Activated CD4-positive, alpha-beta memory T cell treated with anti-CD3 and anti-CD28 coated beads, Interleukin-2, amount 10 ng/mL, durations not matched to agents 7 days and 5 days (primary cell): ENCODE results near the gene C6orf163. TPM values are rescaled to one million over a fixed set of nuclear protein-coding genes. Genes with fewer than 3 reads are reported as not detected.
A peak's percentile ranks its signal among the peaks of the same experiment; 100 is the strongest.

Experiments used
- CTCF ChIA-PET: fragments of 350-600 bp; sonication (Branson Sonifier 250); formaldehyde crosslinking; loops from one replicate; lab custom pipeline; 2021; ENCODE audit warnings: antibody characterized with exemption, inconsistent platforms; lab: Charles Lee
- POLR2A ChIA-PET: fragments of 350-600 bp; sonication (Branson Sonifier 250); formaldehyde crosslinking; loops from one replicate; lab custom pipeline; 2021; ENCODE audit warnings: antibody characterized with exemption; lab: Charles Lee
- DNase-seq: peaks from one replicate; pipeline ENCODE4 v3.0.0-alpha.2; 2020
- H3K27ac Mint-ChIP-seq: one replicate; pipeline ENCODE4 v1.8.0; 2021; ENCODE audit warnings: mild to moderate bottlenecking, mixed read lengths
- H3K27me3 Mint-ChIP-seq: one replicate; pipeline ENCODE4 v1.8.0; 2021; ENCODE audit warnings: mixed read lengths
- H3K36me3 Mint-ChIP-seq: one replicate; pipeline ENCODE4 v1.8.0; 2021; ENCODE audit warnings: low read depth, mixed read lengths
- H3K4me1 Mint-ChIP-seq: one replicate; pipeline ENCODE4 v1.8.0; 2021; ENCODE audit warnings: mixed read lengths
- H3K4me3 Mint-ChIP-seq: one replicate; pipeline ENCODE4 v1.8.0; 2021; ENCODE audit warnings: mild to moderate bottlenecking, mixed read lengths
- H3K9me3 Mint-ChIP-seq: one replicate; pipeline ENCODE4 v1.8.0; 2021; ENCODE audit warnings: mixed read lengths
- total RNA-seq, 2 experiments: library from RNA; stranded (reverse); gene quantifications; one replicate each; pipeline ENCODE4 v1.2.3, GENCODE V29; 2021

The C6orf163 gene
- total RNA-seq, 2 experiments from 2014 or later: 0.86 to 1.4 TPM

GRCh38 chr6:87366072-87366827 lies 21.6 kb downstream of the C6orf163 start:
- H3K27ac Mint-ChIP-seq: no peak overlapping the region
- no peak overlapping the region for H3K4me3 Mint-ChIP-seq
- H3K4me1 Mint-ChIP-seq: no peaks in the 10 kb centered on the region
- no peaks in the 10 kb centered on the region for H3K27me3 Mint-ChIP-seq
- no peaks in the 10 kb centered on the region for H3K36me3 Mint-ChIP-seq
- no peak for DNase-seq
- POLR2A ChIA-PET: no interaction called here
- peaks cover 3% of the 10 kb centered on the region for H3K9me3 Mint-ChIP-seq
- CTCF ChIA-PET: no interaction called here

GRCh38 chr6:87366899-87367298 lies 22.3 kb downstream of the C6orf163 start:
- POLR2A ChIA-PET: no interaction called here
- no peak for DNase-seq
- Mint-ChIP-seq H3K36me3 (no peaks in the 10 kb centered on the region), H3K27me3 (no peaks in the 10 kb centered on the region), H3K27ac (no peak overlapping the region), H3K4me1 (no peaks in the 10 kb centered on the region), H3K9me3 (peaks cover 3% of the 10 kb centered on the region), H3K4me3 (no peak overlapping the region)
- CTCF ChIA-PET: no interaction called here

- Mint-ChIP-seq H3K36me3 (no peaks in the 10 kb centered on the region), H3K27ac (no peak overlapping the region), H3K4me3 (no peak overlapping the region), H3K27me3 (no peaks in the 10 kb centered on the region), H3K4me1 (no peaks in the 10 kb centered on the region), H3K9me3 (no peaks in the 10 kb centered on the region)
- ChIA-PET CTCF (no interaction called here), POLR2A (no interaction called here)
- DNase-seq: no peak
Observed at GRCh38 chr6:87373377-87373776, 28.8 kb downstream of the C6orf163 start.

GRCh38 chr6:87375315-87375714 lies 30.7 kb downstream of the C6orf163 start:
- no peaks in the 10 kb centered on the region for H3K4me1 Mint-ChIP-seq
- H3K27ac Mint-ChIP-seq: no peak overlapping the region
- CTCF ChIA-PET: no interaction called here
- H3K36me3 Mint-ChIP-seq: no peaks in the 10 kb centered on the region
- no peaks in the 10 kb centered on the region for H3K9me3 Mint-ChIP-seq
- no peak overlapping the region for H3K4me3 Mint-ChIP-seq
- DNase-seq: no peak
- POLR2A ChIA-PET: no interaction called here
- no peaks in the 10 kb centered on the region for H3K27me3 Mint-ChIP-seq

- Mint-ChIP-seq H3K4me1 (no peaks in the 10 kb centered on the region), H3K9me3 (no peaks in the 10 kb centered on the region), H3K36me3 (no peaks in the 10 kb centered on the region), H3K27me3 (no peaks in the 10 kb centered on the region), H3K4me3 (no peak overlapping the region), H3K27ac (no peak overlapping the region)
- ChIA-PET CTCF (no interaction called here), POLR2A (no interaction called here)
- DNase-seq: no peak
Observed at GRCh38 chr6:87376643-87377042, 32.0 kb downstream of the C6orf163 start.

GRCh38 chr6:87378947-87379346 lies 34.3 kb downstream of the C6orf163 start:
- DNase-seq: no peak
- Mint-ChIP-seq H3K27ac (no peak overlapping the region), H3K36me3 (no peaks in the 10 kb centered on the region), H3K4me3 (no peak overlapping the region), H3K27me3 (no peaks in the 10 kb centered on the region), H3K4me1 (no peaks in the 10 kb centered on the region), H3K9me3 (no peaks in the 10 kb centered on the region)
- ChIA-PET POLR2A (no interaction called here), CTCF (interaction anchor here (1.5 kb wide), 1 partner anchor 10 kb away, joined by 4 read pairs; no protein-coding TSS in a partner anchor)

- Mint-ChIP-seq H3K27ac (no peak overlapping the region), H3K4me3 (no peak overlapping the region), H3K9me3 (no peaks in the 10 kb centered on the region), H3K27me3 (no peaks in the 10 kb centered on the region), H3K4me1 (no peaks in the 10 kb centered on the region), H3K36me3 (no peaks in the 10 kb centered on the region)
- no peak for DNase-seq
- ChIA-PET CTCF (no interaction called here), POLR2A (no interaction called here)
Observed at GRCh38 chr6:87382861-87383260, 38.2 kb downstream of the C6orf163 start.

- Mint-ChIP-seq H3K9me3 (no peaks in the 10 kb centered on the region), H3K4me1 (no peaks in the 10 kb centered on the region), H3K27ac (no peak overlapping the region), H3K27me3 (no peaks in the 10 kb centered on the region), H3K4me3 (no peak overlapping the region), H3K36me3 (no peaks in the 10 kb centered on the region)
- DNase-seq: no peak
- ChIA-PET CTCF (no interaction called here), POLR2A (no interaction called here)
Observed at GRCh38 chr6:87384038-87384437, 39.4 kb downstream of the C6orf163 start.

GRCh38 chr6:87384449-87384848 lies 39.8 kb downstream of the C6orf163 start:
- no peak overlapping the region for H3K4me3 Mint-ChIP-seq
- CTCF ChIA-PET: interaction anchor here (0.6 kb wide), 1 partner anchor 10 kb away, joined by 3 read pairs; no protein-coding TSS in a partner anchor
- no peak overlapping the region for H3K27ac Mint-ChIP-seq
- POLR2A ChIA-PET: no interaction called here
- no peaks in the 10 kb centered on the region for H3K27me3 Mint-ChIP-seq
- no peak for DNase-seq
- no peaks in the 10 kb centered on the region for H3K4me1 Mint-ChIP-seq
- H3K9me3 Mint-ChIP-seq: no peaks in the 10 kb centered on the region
- no peaks in the 10 kb centered on the region for H3K36me3 Mint-ChIP-seq

GRCh38 chr6:87391334-87391733 lies 46.7 kb downstream of the C6orf163 start:
- Mint-ChIP-seq H3K27ac (no peak overlapping the region), H3K36me3 (no peaks in the 10 kb centered on the region), H3K9me3 (no peaks in the 10 kb centered on the region), H3K4me3 (no peak overlapping the region), H3K27me3 (no peaks in the 10 kb centered on the region), H3K4me1 (peaks cover 1% of the 10 kb centered on the region)
- ChIA-PET POLR2A (no interaction called here), CTCF (interaction anchor here (1.3 kb wide), 1 partner anchor 1480 kb away, joined by 4 read pairs; no protein-coding TSS in a partner anchor)
- DNase-seq: no peak

GRCh38 chr6:87393026-87393622 lies 48.5 kb downstream of the C6orf163 start:
- no peaks in the 10 kb centered on the region for H3K9me3 Mint-ChIP-seq
- no peak overlapping the region for H3K27ac Mint-ChIP-seq
- no peaks in the 10 kb centered on the region for H3K27me3 Mint-ChIP-seq
- CTCF ChIA-PET: interaction anchor here (0.6 to 1.6 kb wide), 15 partner anchors 10 to 1479 kb away, joined by 3 to 19 read pairs (median 3); partner anchors contain the start of gene CFAP206
- peaks cover 1% of the 10 kb centered on the region for H3K4me1 Mint-ChIP-seq
- DNase-seq: peak; percentile 37
- no peak overlapping the region for H3K4me3 Mint-ChIP-seq
- no peaks in the 10 kb centered on the region for H3K36me3 Mint-ChIP-seq
- POLR2A ChIA-PET: interaction anchor here (1.0 kb wide), 1 partner anchor 15 kb away, joined by 4 read pairs; the partner anchor contains the start of gene CFAP206

- no peaks in the 10 kb centered on the region for H3K36me3 Mint-ChIP-seq
- no peaks in the 10 kb centered on the region for H3K9me3 Mint-ChIP-seq
- H3K27me3 Mint-ChIP-seq: no peaks in the 10 kb centered on the region
- H3K4me3 Mint-ChIP-seq: no peak overlapping the region
- H3K27ac Mint-ChIP-seq: no peak overlapping the region
- H3K4me1 Mint-ChIP-seq: peaks cover 1% of the 10 kb centered on the region
- ChIA-PET CTCF (no interaction called here), POLR2A (no interaction called here)
- no peak for DNase-seq
Observed at GRCh38 chr6:87395431-87395830, 50.8 kb downstream of the C6orf163 start.

- Mint-ChIP-seq H3K4me1 (peaks cover 1% of the 10 kb centered on the region), H3K4me3 (no peak overlapping the region), H3K27ac (no peak overlapping the region), H3K36me3 (no peaks in the 10 kb centered on the region), H3K27me3 (no peaks in the 10 kb centered on the region), H3K9me3 (no peaks in the 10 kb centered on the region)
- ChIA-PET POLR2A (no interaction called here), CTCF (no interaction called here)
- DNase-seq: no peak
Observed at GRCh38 chr6:87396595-87397392, 52.2 kb downstream of the C6orf163 start.
